Kidney epithelial cell (primary cell): ENCODE measurements around the gene RPS6KB2. TPM values are rescaled to one million over a fixed set of nuclear protein-coding genes. Genes with fewer than 3 reads are reported as not detected.

Experiments
- DNase-seq: peaks from one replicate; pipeline ENCODE4 v3.0.0-alpha.2; 2010; ENCODE audit warnings: low read depth
- H3K27me3 ChIP-seq: 2 replicates; pipeline ENCODE4 v1.6.0; 2011; ENCODE audit warnings: low read length; ENCODE audit not compliant: control insufficient read depth, insufficient read depth
- H3K36me3 ChIP-seq: 2 replicates; pipeline ENCODE4 v1.5.1; 2011; ENCODE audit warnings: low read length; ENCODE audit not compliant: control insufficient read depth, insufficient read depth
- H3K4me3 ChIP-seq: 2 replicates; pipeline ENCODE4 v1.5.1; 2011; ENCODE audit warnings: low read depth, mild to moderate bottlenecking, control low read depth, low read length
- CTCF ChIP-seq: IDR thresholded peaks from 2 replicates; pipeline ENCODE4 v1.5.1; 2011; ENCODE audit warnings: mild to moderate bottlenecking, moderate library complexity, low read length, control low read depth, inconsistent platforms; ENCODE audit not compliant: insufficient read depth, poor library complexity, severe bottlenecking
- total RNA-seq: library from RNA; depleted of rRNA; stranded (reverse); fragments of >200 nt; gene quantifications from 2 replicates; pipeline ENCODE4 v1.2.3, GENCODE V29; 2015

RPS6KB2 gene
- total RNA-seq, 1 donor from 2014 or later: 64.6 TPM

- TF ChIP-seq CTCF: no peak
- Histone ChIP-seq H3K27me3 (no peaks in the 10 kb centered on the region), H3K36me3 (no peaks in the 10 kb centered on the region)
Measured at GRCh38 chr11:67431346-67432249, 3.3 kb downstream of the RPS6KB2 start.

GRCh38 chr11:67432655-67433349 is 4.5 kb downstream of the RPS6KB2 start:
- DNase-seq: no peak
- peaks cover 2% of the 10 kb centered on the region for H3K36me3 ChIP-seq
- no peak for TF ChIP-seq CTCF

More at GRCh38 chr11:67431346-67432249, 3.3 kb downstream of the RPS6KB2 start:
- no peak overlapping the region for H3K4me3 ChIP-seq
- DNase-seq: no peak

GRCh38 chr11:67433536-67434394 is 5.5 kb downstream of the RPS6KB2 start:
- DNase-seq: no peak
- no peak overlapping the region for H3K4me3 ChIP-seq
- no peaks in the 10 kb centered on the region for H3K27me3 ChIP-seq
- H3K36me3 ChIP-seq: peaks cover 2% of the 10 kb centered on the region
- no peak for TF ChIP-seq CTCF

More at GRCh38 chr11:67432655-67433349, 4.5 kb downstream of the RPS6KB2 start:
- no peak overlapping the region for H3K4me3 ChIP-seq
- H3K27me3 ChIP-seq: no peaks in the 10 kb centered on the region

- H3K4me3 ChIP-seq: no peak overlapping the region
- no peak for DNase-seq
- no peak for TF ChIP-seq CTCF
- H3K27me3 ChIP-seq: no peaks in the 10 kb centered on the region
- H3K36me3 ChIP-seq: peaks cover 4% of the 10 kb centered on the region
Measured at GRCh38 chr11:67434395-67434881, 6.1 kb downstream of the RPS6KB2 start.

- Histone ChIP-seq H3K4me3 (no peak overlapping the region), H3K36me3 (peaks cover 4% of the 10 kb centered on the region), H3K27me3 (no peaks in the 10 kb centered on the region)
- no peak for TF ChIP-seq CTCF
- DNase-seq: no peak
Measured at GRCh38 chr11:67435031-67435726, 6.9 kb downstream of the RPS6KB2 start.
